Skeletal muscle tissue (tissue), 4 donors: ENCODE measurements around the gene SMOC2. TPM values are rescaled to one million over a fixed set of nuclear protein-coding genes. Genes with fewer than 3 reads are reported as not detected.

Experiments
- H3K27ac ChIP-seq: one replicate; pipeline ENCODE4 v1.7.0; 2013; ENCODE audit warnings: mild to moderate bottlenecking, low read depth, low read length, inconsistent platforms
- H3K27me3 ChIP-seq, 3 donors: one replicate each; pipeline ENCODE4 v1.7.0; 2013; ENCODE audit warnings: low read length in 3 of 3; ENCODE audit not compliant: control insufficient read depth in 3 of 3, insufficient read depth in 3 of 3
- H3K36me3 ChIP-seq, 3 donors: one replicate each; pipeline ENCODE4 v1.7.0; 2013; ENCODE audit warnings: low read length in 3 of 3; ENCODE audit not compliant: control insufficient read depth in 3 of 3, insufficient read depth in 3 of 3
- H3K4me1 ChIP-seq, 3 donors: one replicate each; pipeline ENCODE4 v1.7.0; 2013; ENCODE audit warnings: low read length in 3 of 3, mild to moderate bottlenecking in 3 of 3; ENCODE audit not compliant: control insufficient read depth in 3 of 3, insufficient read depth in 3 of 3
- H3K4me3 ChIP-seq, 3 donors: one replicate each; pipeline ENCODE4 v1.7.0; 2013; ENCODE audit warnings: low read length in 3 of 3
- H3K9ac ChIP-seq, 3 donors: one replicate each; pipeline ENCODE4 v1.7.0; 2013; ENCODE audit warnings: low read length in 3 of 3, mild to moderate bottlenecking in 3 of 3, moderate library complexity in 2 of 3, low read depth in 1 of 3
- H3K9me3 ChIP-seq, 3 donors: one replicate each; pipeline ENCODE4 v1.7.0; 2013; ENCODE audit warnings: low read length in 3 of 3; ENCODE audit not compliant: control insufficient read depth in 3 of 3
- total RNA-seq: library from RNA; depleted of rRNA; stranded (reverse); fragments of >200 nt; gene quantifications from one replicate; pipeline ENCODE4 v1.2.3, GENCODE V29; 2014
- donor health status: Osteomylitis.

The SMOC2 gene
- total RNA-seq, 1 donor from 2014 or later, result 26.6 TPM

DNA sequence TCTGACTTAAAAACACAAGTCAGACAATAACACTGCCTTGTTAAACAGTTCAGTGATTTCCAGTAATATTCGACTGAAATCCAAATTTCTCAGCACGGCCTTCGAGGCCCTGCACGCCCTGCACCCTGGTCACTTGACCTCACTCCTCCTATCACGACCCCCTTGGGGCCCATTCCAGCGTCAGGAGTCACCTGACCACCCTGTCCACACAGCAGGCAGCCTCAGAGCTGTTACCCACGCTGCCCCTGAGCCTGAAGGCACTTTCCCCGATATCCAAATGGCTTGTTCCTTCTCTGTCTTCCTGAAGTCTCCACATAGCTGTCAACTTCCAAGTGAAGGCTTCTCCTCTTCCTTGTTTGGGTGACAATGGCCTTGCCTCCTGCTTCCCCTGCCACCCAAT lies 33.1 kb upstream of the SMOC2 start:
- no peak overlapping the region for H3K27ac ChIP-seq
- H3K36me3 ChIP-seq, result no peaks in the 10 kb centered on the region
- peaks cover 0 to 16% (median 0%) of the 10 kb centered on the region in 3 donors for H3K27me3 ChIP-seq
- no peaks in the 10 kb centered on the region for H3K4me1 ChIP-seq
- H3K4me3 ChIP-seq, result no peak overlapping the region
- H3K9me3 ChIP-seq, result no peaks in the 10 kb centered on the region
- no peak overlapping the region for H3K9ac ChIP-seq

DNA sequence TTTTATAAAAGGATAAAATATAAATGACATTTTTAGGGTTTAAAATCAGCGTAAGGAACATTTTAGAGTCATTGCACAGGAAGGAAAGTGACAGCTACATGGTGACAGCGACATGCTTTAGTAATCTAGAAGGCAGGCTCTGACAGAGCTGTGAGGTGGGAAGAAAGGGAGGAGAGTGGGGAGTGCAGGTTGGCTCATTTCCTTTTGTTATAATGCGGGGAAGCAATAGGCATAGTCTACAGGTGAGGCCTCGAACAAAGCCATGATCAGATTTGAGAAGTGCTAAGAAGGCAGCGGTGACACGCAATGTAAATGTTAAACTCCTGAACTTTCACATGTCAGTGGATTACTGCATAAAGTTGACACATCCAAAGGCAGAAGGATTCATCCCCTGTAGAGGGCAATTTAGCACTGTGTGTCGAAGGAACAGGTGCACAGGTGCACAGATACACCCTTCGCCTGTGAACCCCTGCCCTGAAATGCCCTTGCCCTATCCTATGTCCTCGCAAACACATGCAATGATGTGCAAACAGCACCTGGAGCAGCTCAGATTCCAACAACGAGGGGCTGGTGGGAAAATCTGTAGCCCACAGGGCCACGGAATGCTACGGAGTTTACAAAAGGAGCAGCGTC lies 32.4 kb upstream of the SMOC2 start:
- Histone ChIP-seq H3K4me3 (no peak overlapping the region), H3K9ac (no peak overlapping the region), H3K27me3 (peaks cover 0 to 12% (median 0%) of the 10 kb centered on the region in 3 donors), H3K36me3 (no peaks in the 10 kb centered on the region), H3K27ac (no peak overlapping the region), H3K4me1 (no peaks in the 10 kb centered on the region), H3K9me3 (no peaks in the 10 kb centered on the region)

GRCh38 chr6:168410035-168410434 lies 30.9 kb upstream of the SMOC2 start:
- Histone ChIP-seq H3K27ac (no peak overlapping the region), H3K9me3 (no peaks in the 10 kb centered on the region), H3K4me1 (no peaks in the 10 kb centered on the region), H3K27me3 (peaks cover 0 to 12% (median 0%) of the 10 kb centered on the region in 3 donors), H3K36me3 (no peaks in the 10 kb centered on the region), H3K9ac (no peak overlapping the region), H3K4me3 (no peak overlapping the region)

- Histone ChIP-seq H3K4me1 (no peaks in the 10 kb centered on the region), H3K4me3 (no peak overlapping the region), H3K27me3 (peaks cover 2 to 17% (median 5%) of the 10 kb centered on the region in 3 donors), H3K36me3 (no peaks in the 10 kb centered on the region), H3K9me3 (no peaks in the 10 kb centered on the region), H3K9ac (no peak overlapping the region), H3K27ac (no peak overlapping the region)
Measured at GRCh38 chr6:168410554-168411011, 30.4 kb upstream of the SMOC2 start.

- peaks cover 6 to 22% (median 10%) of the 10 kb centered on the region in 3 donors for H3K27me3 ChIP-seq
- no peak overlapping the region for H3K27ac ChIP-seq
- no peaks in the 10 kb centered on the region for H3K36me3 ChIP-seq
- no peaks in the 10 kb centered on the region for H3K9me3 ChIP-seq
- no peaks in the 10 kb centered on the region for H3K4me1 ChIP-seq
- no peak overlapping the region for H3K9ac ChIP-seq
- H3K4me3 ChIP-seq, result no peak overlapping the region
Measured at GRCh38 chr6:168411130-168411529, 29.9 kb upstream of the SMOC2 start.

GRCh38 chr6:168411793-168412192 lies 29.2 kb upstream of the SMOC2 start:
- Histone ChIP-seq H3K27me3 (peaks cover 6 to 27% (median 14%) of the 10 kb centered on the region in 3 donors), H3K9me3 (no peaks in the 10 kb centered on the region), H3K9ac (no peak overlapping the region), H3K4me1 (peaks cover 0 to 4% (median 0%) of the 10 kb centered on the region in 3 donors), H3K4me3 (no peak overlapping the region), H3K36me3 (no peaks in the 10 kb centered on the region), H3K27ac (no peak overlapping the region)

DNA sequence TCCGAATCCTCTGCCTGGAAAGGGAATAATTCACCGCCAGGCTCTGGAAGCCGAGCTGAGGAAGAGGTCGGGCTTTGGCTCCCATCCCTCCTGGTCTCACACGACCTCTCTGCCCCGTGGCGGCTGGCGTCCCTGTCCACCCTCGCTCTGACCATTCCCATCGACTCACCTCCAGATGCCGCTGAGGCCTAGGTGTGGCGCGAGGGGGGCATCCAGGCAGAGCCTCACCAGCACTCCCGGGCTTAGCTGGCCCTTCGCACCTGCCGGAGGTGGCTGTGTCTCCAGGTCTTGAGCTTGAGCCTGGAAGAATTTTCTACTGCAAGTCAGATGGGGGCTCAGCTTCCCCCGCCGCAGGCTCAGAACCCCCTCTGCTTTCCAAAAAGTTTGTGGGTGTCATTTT lies 28.5 kb upstream of the SMOC2 start:
- Histone ChIP-seq H3K4me3 (no peak overlapping the region), H3K36me3 (no peaks in the 10 kb centered on the region), H3K4me1 (peaks cover 4 to 9% (median 4%) of the 10 kb centered on the region in 3 donors), H3K27me3 (peaks cover 9 to 32% (median 20%) of the 10 kb centered on the region in 3 donors), H3K9ac (no peak overlapping the region), H3K9me3 (no peaks in the 10 kb centered on the region), H3K27ac (no peak overlapping the region)

GRCh38 chr6:168413018-168413720 lies 27.8 kb upstream of the SMOC2 start:
- no peak overlapping the region for H3K9ac ChIP-seq
- no peaks in the 10 kb centered on the region for H3K9me3 ChIP-seq
- peaks cover 7 to 14% (median 11%) of the 10 kb centered on the region in 3 donors for H3K4me1 ChIP-seq
- H3K27ac ChIP-seq, result no peak overlapping the region
- H3K27me3 ChIP-seq, result peaks cover 9 to 35% (median 27%) of the 10 kb centered on the region in 3 donors
- no peak overlapping the region for H3K4me3 ChIP-seq
- H3K36me3 ChIP-seq, result no peaks in the 10 kb centered on the region

DNA sequence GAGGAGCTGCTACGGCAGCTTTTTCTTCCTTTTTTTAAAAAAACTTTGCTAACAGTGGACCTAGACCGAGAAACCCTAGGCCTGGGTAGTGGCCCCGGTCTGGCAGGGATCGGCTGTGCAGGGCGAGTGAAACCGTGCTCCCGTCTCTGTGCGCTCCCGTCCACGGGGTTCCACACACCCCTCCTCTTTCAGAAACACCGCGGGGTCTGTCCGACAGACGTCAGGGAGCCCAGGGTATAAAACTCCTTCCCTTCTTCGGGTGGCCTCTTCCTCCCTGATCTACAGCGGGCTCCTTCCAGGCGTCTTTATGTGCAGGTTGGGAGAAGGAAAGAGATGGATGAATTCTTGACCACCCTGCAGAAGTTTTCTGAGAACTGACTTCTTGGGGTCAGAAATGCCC lies 27.1 kb upstream of the SMOC2 start:
- peaks cover 9 to 37% (median 29%) of the 10 kb centered on the region in 3 donors for H3K27me3 ChIP-seq
- no peak overlapping the region for H3K4me3 ChIP-seq
- H3K4me1 ChIP-seq, result peaks cover 7 to 19% (median 16%) of the 10 kb centered on the region in 3 donors
- H3K27ac ChIP-seq, result no peak overlapping the region
- H3K9ac ChIP-seq, result no peak overlapping the region
- no peaks in the 10 kb centered on the region for H3K9me3 ChIP-seq
- no peaks in the 10 kb centered on the region for H3K36me3 ChIP-seq
